MM.1S (cell line): ENCODE data around the gene NXPE2.

Source experiments
- CTCF ChIP-seq: fragments of 300-600 bp; sonication (generic); IDR thresholded peaks from 2 replicates; pipeline ENCODE4 v1.5.1; 2016; ENCODE audit warnings: antibody characterized with exemption, low read length, mixed read lengths
- EZH2 ChIP-seq: fragments of 300-600 bp; sonication (generic); optimal IDR thresholded peaks from 2 replicates; pipeline ENCODE3; 2017; ENCODE audit warnings: low read depth, mild to moderate bottlenecking, antibody characterized with exemption, low read length, mixed read lengths

GRCh38 chr11:114683007-114683406 is 4.7 kb downstream of the NXPE2 start:
- TF ChIP-seq CTCF: no peak
- no peak for TF ChIP-seq EZH2
